IPS DF 6.9 (cell line): Measurements from ENCODE around the gene HEXB.
"Not testable (repeated sequence)": the region's sequence is repeated elsewhere in the genome, so short reads cannot be mapped to it uniquely, and the experiment has no call there.

Experiments
- DNase-seq: peaks from one replicate; pipeline ENCODE4 v3.0.0-alpha.2; 2013; ENCODE audit warnings: low read depth, low spot score
- H3K27ac ChIP-seq: one replicate; pipeline ENCODE4 v1.5.1; 2013; ENCODE audit warnings: low read length, control low read depth
- H3K27me3 ChIP-seq: 2 replicates; pipeline ENCODE4 v1.6.1; 2013; ENCODE audit warnings: mild to moderate bottlenecking, low read length; ENCODE audit not compliant: control insufficient read depth, insufficient read depth
- H3K36me3 ChIP-seq: 2 replicates; pipeline ENCODE4 v1.6.1; 2013; ENCODE audit warnings: low read length; ENCODE audit not compliant: control insufficient read depth, insufficient read depth
- H3K4me1 ChIP-seq: 2 replicates; pipeline ENCODE4 v1.6.1; 2013; ENCODE audit warnings: low read length; ENCODE audit not compliant: control insufficient read depth, insufficient read depth
- H3K4me3 ChIP-seq: 2 replicates; pipeline ENCODE4 v1.5.1; 2013; ENCODE audit warnings: mild to moderate bottlenecking, low read length
- H3K9me3 ChIP-seq: 2 replicates; pipeline ENCODE4 v1.6.1; 2013; ENCODE audit warnings: low read length, inconsistent platforms; ENCODE audit not compliant: control insufficient read depth, insufficient read depth
- WGBS: extraction: QIAGEN DNeasy Blood & Tissue Kit; methylation state at CpG from one replicate; pipeline ENCODE4 v1.1.7; 2013; ENCODE audit warnings: mixed read lengths, missing lambda C conversion rate; ENCODE audit not compliant: insufficient read length, insufficient coverage; 5-methylcytosine and 5-hydroxymethylcytosine counted together

HEXB gene

GRCh38 chr5:74722271-74722670 is 37.2 kb downstream of the HEXB start:
- no peak overlapping the region for H3K27ac ChIP-seq
- no peaks in the 10 kb centered on the region for H3K27me3 ChIP-seq
- H3K9me3 ChIP-seq, result no peaks in the 10 kb centered on the region
- no peak overlapping the region for H3K4me3 ChIP-seq
- DNase-seq, result no peak
- WGBS, result no CpG with 5 or more reads among the region's 1 CpG
- H3K4me1 ChIP-seq, result no peaks in the 10 kb centered on the region
- H3K36me3 ChIP-seq, result no peaks in the 10 kb centered on the region; the same call in 1 of the 2 replicates

GRCh38 chr5:74725331-74725730 is 40.3 kb downstream of the HEXB start:
- Histone ChIP-seq H3K4me1 (no peaks in the 10 kb centered on the region), H3K27ac (no peak overlapping the region), H3K9me3 (no peaks in the 10 kb centered on the region), H3K27me3 (no peaks in the 10 kb centered on the region), H3K36me3 (no peaks in the 10 kb centered on the region; the same call in 1 of the 2 replicates), H3K4me3 (no peak overlapping the region)
- DNase-seq, result no peak
- no CpG with 5 or more reads among the region's 1 CpG for WGBS

DNA sequence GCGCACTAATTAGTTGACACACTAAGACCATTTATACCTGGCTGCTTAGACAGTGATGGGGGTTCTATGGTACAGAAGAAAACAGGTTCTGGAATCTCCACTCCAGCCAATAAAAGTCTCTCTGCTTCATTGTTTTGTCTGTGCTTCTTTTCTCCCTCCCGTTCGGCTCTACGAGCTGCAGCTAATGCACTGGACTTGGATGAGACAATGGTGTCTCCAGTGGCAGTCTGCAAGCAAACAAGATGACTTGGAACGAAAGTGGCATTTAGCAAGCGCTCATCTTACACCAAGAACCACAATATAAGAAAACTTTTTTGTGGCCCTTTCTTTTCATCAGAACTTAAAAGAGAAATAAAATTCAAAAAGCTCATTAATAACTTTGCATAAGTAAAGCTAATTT is 51.7 kb downstream of the HEXB start:
- H3K27ac ChIP-seq, result no peak overlapping the region
- no peaks in the 10 kb centered on the region for H3K36me3 ChIP-seq
- WGBS, result no CpG with 5 or more reads among the region's 6 CpGs

GRCh38 chr5:74738406-74738805 is 53.4 kb downstream of the HEXB start:
- H3K4me1 ChIP-seq, result no peaks in the 10 kb centered on the region
- DNase-seq, result no peak
- no peaks in the 10 kb centered on the region for H3K36me3 ChIP-seq
- no peak overlapping the region for H3K27ac ChIP-seq
- H3K27me3 ChIP-seq, result no peaks in the 10 kb centered on the region
- 100% methylated on average over 1 of the region's 4 CpGs for WGBS
- H3K4me3 ChIP-seq, result no peak overlapping the region
- no peaks in the 10 kb centered on the region for H3K9me3 ChIP-seq

More for the DNA sequence above, 51.7 kb downstream of the HEXB start:
- H3K4me1 ChIP-seq, result no peaks in the 10 kb centered on the region
- H3K27me3 ChIP-seq, result no peaks in the 10 kb centered on the region
- H3K9me3 ChIP-seq, result no peaks in the 10 kb centered on the region
- no peak for DNase-seq
- no peak overlapping the region for H3K4me3 ChIP-seq

DNA sequence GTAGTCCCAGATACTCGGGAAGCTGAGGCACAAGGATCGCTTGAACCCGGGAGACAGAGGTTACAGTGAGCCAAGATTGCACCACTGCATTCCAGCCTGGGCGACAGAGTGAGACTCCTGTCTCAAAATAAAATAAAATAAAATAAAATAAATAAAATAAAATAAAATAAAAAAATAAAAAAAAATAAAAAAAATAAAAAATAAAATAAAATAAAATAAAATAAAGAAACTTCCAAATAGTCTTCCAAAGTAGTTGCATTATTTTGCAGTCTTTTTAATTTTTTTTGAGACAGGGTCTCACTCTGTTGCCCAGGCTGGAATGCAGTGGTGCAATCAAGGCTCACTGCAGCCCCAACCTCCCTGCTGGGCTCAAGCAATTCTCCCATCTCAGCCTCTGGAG is 63.7 kb downstream of the HEXB start:
- H3K36me3 ChIP-seq, H3K9me3 ChIP-seq, DNase-seq, H3K27ac ChIP-seq, H3K27me3 ChIP-seq, H3K4me1 ChIP-seq, H3K4me3 ChIP-seq: not testable (repeated sequence)
- WGBS, result no CpG with 5 or more reads among the region's 4 CpGs

- DNase-seq, result no peak
- no peaks in the 10 kb centered on the region; the same call in 1 of the 2 replicates for H3K27me3 ChIP-seq
- no peaks in the 10 kb centered on the region for H3K4me1 ChIP-seq
- H3K9me3 ChIP-seq, result no peaks in the 10 kb centered on the region
- no peaks in the 10 kb centered on the region for H3K36me3 ChIP-seq
- H3K27ac ChIP-seq, result no peak overlapping the region
- WGBS, result no CpG with 5 or more reads among the region's 1 CpG
- no peak overlapping the region for H3K4me3 ChIP-seq
Observed at GRCh38 chr5:74761241-74761640, 76.2 kb downstream of the HEXB start.

- no peaks in the 10 kb centered on the region for H3K36me3 ChIP-seq
- H3K4me3 ChIP-seq, result no peak overlapping the region
- no peak overlapping the region for H3K27ac ChIP-seq
- H3K4me1 ChIP-seq, result no peaks in the 10 kb centered on the region
- no peaks in the 10 kb centered on the region for H3K9me3 ChIP-seq
- no peaks in the 10 kb centered on the region; the same call in 1 of the 2 replicates for H3K27me3 ChIP-seq
- DNase-seq, result no peak
- WGBS, result no CpG with 5 or more reads among the region's 2 CpGs
Observed at GRCh38 chr5:74762599-74762998, 77.6 kb downstream of the HEXB start.

DNA sequence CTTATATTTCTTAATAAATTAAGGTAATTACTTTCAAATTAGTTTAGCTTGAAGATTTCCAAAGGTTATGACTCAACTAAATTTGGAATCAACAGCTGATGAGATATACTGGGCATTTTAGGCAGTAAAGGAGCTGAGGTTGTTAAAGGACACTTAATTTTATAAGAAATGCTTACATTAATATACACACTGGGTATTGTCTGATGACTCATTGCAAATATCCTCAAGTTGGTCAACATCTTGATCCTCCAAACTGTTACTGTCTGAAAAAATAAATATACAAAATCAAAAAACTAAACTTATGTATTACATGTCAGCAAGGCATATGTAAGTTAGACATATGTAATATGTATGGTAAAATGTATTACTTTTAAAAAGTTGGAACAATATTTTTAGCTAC is 78.5 kb downstream of the HEXB start:
- H3K4me3 ChIP-seq, result no peak overlapping the region
- H3K27ac ChIP-seq, result no peak overlapping the region
- H3K36me3 ChIP-seq, result no peaks in the 10 kb centered on the region
- no peak for DNase-seq
- H3K27me3 ChIP-seq, result no peaks in the 10 kb centered on the region
- no peaks in the 10 kb centered on the region for H3K9me3 ChIP-seq
- H3K4me1 ChIP-seq, result no peaks in the 10 kb centered on the region

DNA sequence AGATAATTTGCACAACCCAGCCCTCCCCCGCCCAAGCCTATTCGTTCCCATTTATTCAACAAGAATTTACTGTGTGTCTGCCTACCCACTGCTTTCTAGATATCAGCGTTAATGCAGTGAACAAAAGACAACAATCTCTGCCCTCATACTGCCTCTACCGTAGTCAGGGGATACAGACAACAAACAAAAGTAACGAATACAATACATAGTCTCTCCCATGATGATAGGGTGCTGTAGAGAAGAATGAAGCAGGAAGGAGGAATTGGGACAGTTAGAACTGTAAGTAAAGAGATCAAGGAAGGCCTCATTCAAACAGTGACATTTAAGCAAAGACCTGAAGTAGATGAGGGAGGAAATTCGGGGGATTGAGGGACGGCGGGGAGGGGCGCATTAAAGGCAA is 80.2 kb downstream of the HEXB start:
- Histone ChIP-seq H3K27me3 (no peaks in the 10 kb centered on the region), H3K4me1 (no peaks in the 10 kb centered on the region), H3K9me3 (no peaks in the 10 kb centered on the region), H3K27ac (no peak overlapping the region), H3K36me3 (no peaks in the 10 kb centered on the region; the same call in 1 of the 2 replicates), H3K4me3 (no peak overlapping the region)
- DNase-seq, result no peak
- no CpG with 5 or more reads among the region's 9 CpGs for WGBS

- H3K4me3 ChIP-seq, result no peak overlapping the region; the same call in 1 of the 2 replicates
- WGBS, result no CpG with 5 or more reads among the region's 27 CpGs
- no peak overlapping the region for H3K27ac ChIP-seq
- no peak for DNase-seq
- H3K36me3 ChIP-seq, result no peaks in the 10 kb centered on the region; the same call in 1 of the 2 replicates
- H3K9me3 ChIP-seq, result no peaks in the 10 kb centered on the region
- H3K27me3 ChIP-seq, result no peaks in the 10 kb centered on the region
- no peaks in the 10 kb centered on the region for H3K4me1 ChIP-seq
Observed at GRCh38 chr5:74765929-74766328, 80.9 kb downstream of the HEXB start.

- no peaks in the 10 kb centered on the region for H3K27me3 ChIP-seq
- H3K4me3 ChIP-seq, result peak overlapping the region; percentile 72
- H3K9me3 ChIP-seq, result no peaks in the 10 kb centered on the region
- H3K36me3 ChIP-seq, result no peaks in the 10 kb centered on the region; the same call in 1 of the 2 replicates
- DNase-seq, result no peak
- no peaks in the 10 kb centered on the region for H3K4me1 ChIP-seq
- H3K27ac ChIP-seq, result no peak overlapping the region
- no CpG with 5 or more reads among the region's 10 CpGs for WGBS
Observed at GRCh38 chr5:74766418-74766848, 81.4 kb downstream of the HEXB start.
